ENCODE measurements around the gene GNPAT. TPM values are rescaled to one million over a fixed set of nuclear protein-coding genes. Genes with fewer than 3 reads are reported as not detected.

GNPAT gene
- total RNA-seq, 1 experiment from 2014 or later, result 73.7 TPM

DNA sequence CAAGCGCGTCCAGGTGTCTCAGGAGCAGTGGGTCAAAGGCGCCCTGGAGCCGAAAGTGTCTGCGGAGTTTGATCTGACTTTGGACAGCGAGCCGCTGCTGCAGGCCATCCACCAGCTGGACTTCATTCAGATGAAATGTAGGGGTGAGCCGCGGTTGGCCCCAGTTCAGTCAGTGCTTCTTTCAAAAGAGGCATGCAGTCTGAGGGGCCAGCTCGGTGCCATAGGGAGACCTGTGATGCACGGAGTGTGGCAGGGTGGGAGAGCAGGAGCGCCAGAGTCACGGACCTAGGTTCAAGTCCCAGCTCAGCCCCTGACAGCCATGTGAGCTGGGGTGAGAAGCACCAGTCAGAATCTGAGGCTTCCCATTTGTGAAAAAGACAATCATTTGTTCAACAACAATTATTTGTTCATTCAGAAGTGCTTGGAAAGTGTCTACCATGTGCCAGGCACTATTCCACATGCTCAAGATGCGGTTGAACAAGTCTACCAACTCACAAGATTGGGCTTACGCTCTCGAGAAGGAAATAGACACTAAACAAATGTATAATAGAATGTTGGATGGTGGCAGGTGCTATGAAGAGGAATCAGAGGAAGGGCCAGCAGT is 39.5 kb upstream of the GNPAT start:
- ChIA-PET CTCF (no interaction called here), POLR2A (ENCODE audit: low non-redundant PET) (no interaction called here)
- Histone ChIP-seq H3K9me3 (ENCODE audit: low read depth, low read length, poor library complexity, severe bottlenecking) (no peaks in the 10 kb centered on the region), H3K27me3 (replicated peaks; ENCODE audit: insufficient read depth, low read depth, low read length, poor library complexity) (peaks cover 15% of the 10 kb centered on the region), H3K27ac (ENCODE audit: low read depth, low read length, poor library complexity, severe bottlenecking) (no peak overlapping the region), H3K4me3 (ENCODE audit: low read depth, low read length, poor library complexity, severe bottlenecking) (no peak overlapping the region), H3K36me3 (ENCODE audit: insufficient read depth, low read length, poor library complexity, severe bottlenecking) (no peaks in the 10 kb centered on the region), H3K4me1 (ENCODE audit: insufficient read depth, low read length, poor library complexity, severe bottlenecking) (no peaks in the 10 kb centered on the region)
- intact Hi-C loops (cut with micrococcal nuclease; ENCODE audit: unreplicated experiment), result no loop called here
- BruUV-seq (replicated peaks), result no TSS peak
- DNase-seq (ENCODE audit: low spot score), result no peak
- TF ChIP-seq, protein P1, sequence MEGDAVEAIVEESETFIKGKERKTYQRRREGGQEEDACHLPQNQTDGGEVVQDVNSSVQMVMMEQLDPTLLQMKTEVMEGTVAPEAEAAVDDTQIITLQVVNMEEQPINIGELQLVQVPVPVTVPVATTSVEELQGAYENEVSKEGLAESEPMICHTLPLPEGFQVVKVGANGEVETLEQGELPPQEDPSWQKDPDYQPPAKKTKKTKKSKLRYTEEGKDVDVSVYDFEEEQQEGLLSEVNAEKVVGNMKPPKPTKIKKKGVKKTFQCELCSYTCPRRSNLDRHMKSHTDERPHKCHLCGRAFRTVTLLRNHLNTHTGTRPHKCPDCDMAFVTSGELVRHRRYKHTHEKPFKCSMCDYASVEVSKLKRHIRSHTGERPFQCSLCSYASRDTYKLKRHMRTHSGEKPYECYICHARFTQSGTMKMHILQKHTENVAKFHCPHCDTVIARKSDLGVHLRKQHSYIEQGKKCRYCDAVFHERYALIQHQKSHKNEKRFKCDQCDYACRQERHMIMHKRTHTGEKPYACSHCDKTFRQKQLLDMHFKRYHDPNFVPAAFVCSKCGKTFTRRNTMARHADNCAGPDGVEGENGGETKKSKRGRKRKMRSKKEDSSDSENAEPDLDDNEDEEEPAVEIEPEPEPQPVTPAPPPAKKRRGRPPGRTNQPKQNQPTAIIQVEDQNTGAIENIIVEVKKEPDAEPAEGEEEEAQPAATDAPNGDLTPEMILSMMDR (conservative IDR thresholded peaks at IDR 0.05; ENCODE audit: low read depth, low read length), result no peak
- TF ChIP-seq EZH2 (IDR thresholded peaks at IDR 0.05; ENCODE audit: borderline replicate concordance, low read depth, low read length, poor library complexity, severe bottlenecking), result no peak

GRCh38 chr1:231201979-231202633 is 38.9 kb upstream of the GNPAT start:
- ChIA-PET POLR2A (ENCODE audit: low non-redundant PET) (no interaction called here), CTCF (no interaction called here)
- Histone ChIP-seq H3K27ac (ENCODE audit: low read depth, low read length, poor library complexity, severe bottlenecking) (no peak overlapping the region), H3K4me3 (ENCODE audit: low read depth, low read length, poor library complexity, severe bottlenecking) (no peak overlapping the region), H3K36me3 (ENCODE audit: insufficient read depth, low read length, poor library complexity, severe bottlenecking) (no peaks in the 10 kb centered on the region), H3K4me1 (ENCODE audit: insufficient read depth, low read length, poor library complexity, severe bottlenecking) (no peaks in the 10 kb centered on the region), H3K27me3 (replicated peaks; ENCODE audit: insufficient read depth, low read depth, low read length, poor library complexity) (peaks cover 15% of the 10 kb centered on the region), H3K9me3 (ENCODE audit: low read depth, low read length, poor library complexity, severe bottlenecking) (no peaks in the 10 kb centered on the region)
- intact Hi-C loops (cut with micrococcal nuclease; ENCODE audit: unreplicated experiment), result no loop called here
- BruUV-seq (replicated peaks), result no TSS peak
- TF ChIP-seq EZH2 (IDR thresholded peaks at IDR 0.05; ENCODE audit: borderline replicate concordance, low read depth, low read length, poor library complexity, severe bottlenecking), result no peak
- TF ChIP-seq, protein P1 (conservative IDR thresholded peaks at IDR 0.05; ENCODE audit: low read depth, low read length), result no peak
- DNase-seq (ENCODE audit: low spot score), result no peak

- DNase-seq (ENCODE audit: low spot score), result no peak
- ChIA-PET CTCF (no interaction called here), POLR2A (ENCODE audit: low non-redundant PET) (no interaction called here)
- no peaks in the 10 kb centered on the region for H3K36me3 ChIP-seq (ENCODE audit: insufficient read depth, low read length, poor library complexity, severe bottlenecking)
- BruUV-seq (replicated peaks), result no TSS peak
- intact Hi-C loops (cut with micrococcal nuclease; ENCODE audit: unreplicated experiment), result no loop called here
- H3K4me3 ChIP-seq (ENCODE audit: low read depth, low read length, poor library complexity, severe bottlenecking), result no peak overlapping the region
- H3K4me1 ChIP-seq (ENCODE audit: insufficient read depth, low read length, poor library complexity, severe bottlenecking), result no peaks in the 10 kb centered on the region
- H3K27ac ChIP-seq (ENCODE audit: low read depth, low read length, poor library complexity, severe bottlenecking), result no peak overlapping the region
- peaks cover 15% of the 10 kb centered on the region for H3K27me3 ChIP-seq (replicated peaks; ENCODE audit: insufficient read depth, low read depth, low read length, poor library complexity)
- no peaks in the 10 kb centered on the region for H3K9me3 ChIP-seq (ENCODE audit: low read depth, low read length, poor library complexity, severe bottlenecking)
- TF ChIP-seq, protein P1 (conservative IDR thresholded peaks at IDR 0.05; ENCODE audit: low read depth, low read length), result no peak
- no peak for TF ChIP-seq EZH2 (IDR thresholded peaks at IDR 0.05; ENCODE audit: borderline replicate concordance, low read depth, low read length, poor library complexity, severe bottlenecking)
These were observed 37.6 kb upstream of the GNPAT start for GRCh38 chr1:231203259-231204057.
